ENCODE data around the gene INF2. TPM values are rescaled to one million over a fixed set of nuclear protein-coding genes. Genes with fewer than 3 reads are reported as not detected.

Gene INF2
- total RNA-seq, 1 donor from 2014 or later = 93.8 TPM

GRCh38 chr14:104718871-104719270 is 29.5 kb downstream of the INF2 start:
- DNase-seq (ENCODE audit: low spot score) = no peak
- peaks cover 15% of the 10 kb centered on the region for H3K36me3 Mint-ChIP-seq (ENCODE audit: low read depth)
- H3K4me1 Mint-ChIP-seq (ENCODE audit: low read depth) = no peaks in the 10 kb centered on the region
- H3K4me3 Mint-ChIP-seq (ENCODE audit: low read depth) = no peak overlapping the region
- no peaks in the 10 kb centered on the region for H3K27me3 Mint-ChIP-seq (ENCODE audit: low read depth)
- H3K9me3 Mint-ChIP-seq = no peaks in the 10 kb centered on the region
- no peak overlapping the region for H3K27ac Mint-ChIP-seq
- intact Hi-C loops (cut with micrococcal nuclease) = no loop called here

- Mint-ChIP-seq H3K36me3 (ENCODE audit: low read depth) (peaks cover 10% of the 10 kb centered on the region), H3K9me3 (no peaks in the 10 kb centered on the region), H3K27ac (no peak overlapping the region), H3K4me1 (ENCODE audit: low read depth) (no peaks in the 10 kb centered on the region), H3K27me3 (ENCODE audit: low read depth) (no peaks in the 10 kb centered on the region), H3K4me3 (ENCODE audit: low read depth) (no peak overlapping the region)
- intact Hi-C loops (cut with micrococcal nuclease) = no loop called here
- no peak for DNase-seq (ENCODE audit: low spot score)
These were observed 29.9 kb downstream of the INF2 start for GRCh38 chr14:104719343-104719742.

GRCh38 chr14:104721505-104722431 is 32.4 kb downstream of the INF2 start:
- Mint-ChIP-seq H3K27ac (no peak overlapping the region), H3K27me3 (ENCODE audit: low read depth) (no peaks in the 10 kb centered on the region), H3K4me1 (ENCODE audit: low read depth) (no peaks in the 10 kb centered on the region), H3K36me3 (ENCODE audit: low read depth) (peaks cover 5% of the 10 kb centered on the region), H3K4me3 (ENCODE audit: low read depth) (no peak overlapping the region), H3K9me3 (no peaks in the 10 kb centered on the region)
- DNase-seq (ENCODE audit: low spot score) = no peak
- intact Hi-C loops (cut with micrococcal nuclease) = no loop called here

- Mint-ChIP-seq H3K27me3 (ENCODE audit: low read depth) (no peaks in the 10 kb centered on the region), H3K27ac (no peak overlapping the region), H3K36me3 (ENCODE audit: low read depth) (peaks cover 5% of the 10 kb centered on the region), H3K4me1 (ENCODE audit: low read depth) (no peaks in the 10 kb centered on the region), H3K9me3 (no peaks in the 10 kb centered on the region), H3K4me3 (ENCODE audit: low read depth) (no peak overlapping the region)
- intact Hi-C loops (cut with micrococcal nuclease) = no loop called here
- no peak for DNase-seq (ENCODE audit: low spot score)
These were observed 33.7 kb downstream of the INF2 start for GRCh38 chr14:104722938-104723650.

GRCh38 chr14:104723651-104724406 is 34.4 kb downstream of the INF2 start, which contains the start of gene ADSS1:
ADSS1 (plus strand) TSS chr14:104724229; CDS start chr14:104724271, 42 bp downstream.
- H3K27me3 Mint-ChIP-seq (ENCODE audit: low read depth) = no peaks in the 10 kb centered on the region
- peak within 1 kb of the TSS; percentile 58 for H3K4me3 Mint-ChIP-seq (ENCODE audit: low read depth)
- peak; percentile 54 for DNase-seq (ENCODE audit: low spot score)
- H3K27ac Mint-ChIP-seq = no peak within 1 kb of the TSS
- no peaks in the 10 kb centered on the region for H3K9me3 Mint-ChIP-seq
- H3K36me3 Mint-ChIP-seq (ENCODE audit: low read depth) = peaks cover 5% of the 10 kb centered on the region
- intact Hi-C loops (cut with micrococcal nuclease) = loop anchor here (2.0 kb wide), 1 partner anchor 29 kb away; the partner anchor contains the start of gene SIVA1
- H3K4me1 Mint-ChIP-seq (ENCODE audit: low read depth) = no peaks in the 10 kb centered on the region

GRCh38 chr14:104724407-104724980 is 35.1 kb downstream of the INF2 start:
- intact Hi-C loops (cut with micrococcal nuclease) = loop anchor here (2.0 kb wide), 1 partner anchor 28 kb away; the partner anchor contains the start of gene SIVA1
- Mint-ChIP-seq H3K36me3 (ENCODE audit: low read depth) (peaks cover 5% of the 10 kb centered on the region), H3K9me3 (no peaks in the 10 kb centered on the region), H3K4me1 (ENCODE audit: low read depth) (no peaks in the 10 kb centered on the region), H3K27ac (no peak overlapping the region), H3K27me3 (ENCODE audit: low read depth) (no peaks in the 10 kb centered on the region), H3K4me3 (ENCODE audit: low read depth) (peak overlapping the region; percentile 55)
- no peak for DNase-seq (ENCODE audit: low spot score)

GRCh38 chr14:104724981-104725771 is 35.8 kb downstream of the INF2 start:
- H3K36me3 Mint-ChIP-seq (ENCODE audit: low read depth) = no peaks in the 10 kb centered on the region
- intact Hi-C loops (cut with micrococcal nuclease) = loop anchor here (2.0 kb wide), 1 partner anchor 28 kb away; the partner anchor contains the start of gene SIVA1
- H3K4me3 Mint-ChIP-seq (ENCODE audit: low read depth) = peak overlapping the region; percentile 55
- H3K4me1 Mint-ChIP-seq (ENCODE audit: low read depth) = no peaks in the 10 kb centered on the region
- H3K27me3 Mint-ChIP-seq (ENCODE audit: low read depth) = no peaks in the 10 kb centered on the region
- no peak overlapping the region for H3K27ac Mint-ChIP-seq
- no peak for DNase-seq (ENCODE audit: low spot score)
- H3K9me3 Mint-ChIP-seq = no peaks in the 10 kb centered on the region

- Mint-ChIP-seq H3K4me1 (ENCODE audit: low read depth) (no peaks in the 10 kb centered on the region), H3K27me3 (ENCODE audit: low read depth) (no peaks in the 10 kb centered on the region), H3K36me3 (ENCODE audit: low read depth) (no peaks in the 10 kb centered on the region), H3K4me3 (ENCODE audit: low read depth) (peak overlapping the region; percentile 5), H3K9me3 (no peaks in the 10 kb centered on the region), H3K27ac (no peak overlapping the region)
- DNase-seq (ENCODE audit: low spot score) = no peak
- intact Hi-C loops (cut with micrococcal nuclease) = loop anchor here (2.0 kb wide), 1 partner anchor 27 kb away; the partner anchor contains the start of gene SIVA1
These were observed 36.5 kb downstream of the INF2 start for GRCh38 chr14:104725772-104726548.

- H3K4me3 Mint-ChIP-seq (ENCODE audit: low read depth) = peak overlapping the region; percentile 5
- no peaks in the 10 kb centered on the region for H3K9me3 Mint-ChIP-seq
- no peak overlapping the region for H3K27ac Mint-ChIP-seq
- no peaks in the 10 kb centered on the region for H3K36me3 Mint-ChIP-seq (ENCODE audit: low read depth)
- H3K27me3 Mint-ChIP-seq (ENCODE audit: low read depth) = no peaks in the 10 kb centered on the region
- DNase-seq (ENCODE audit: low spot score) = no peak
- H3K4me1 Mint-ChIP-seq (ENCODE audit: low read depth) = no peaks in the 10 kb centered on the region
- intact Hi-C loops (cut with micrococcal nuclease) = no loop called here
These were observed 37.4 kb downstream of the INF2 start for GRCh38 chr14:104726600-104727451.

- Mint-ChIP-seq H3K36me3 (ENCODE audit: low read depth) (no peaks in the 10 kb centered on the region), H3K4me1 (ENCODE audit: low read depth) (no peaks in the 10 kb centered on the region), H3K9me3 (no peaks in the 10 kb centered on the region), H3K27me3 (ENCODE audit: low read depth) (no peaks in the 10 kb centered on the region), H3K4me3 (ENCODE audit: low read depth) (no peak overlapping the region), H3K27ac (no peak overlapping the region)
- DNase-seq (ENCODE audit: low spot score) = no peak
- intact Hi-C loops (cut with micrococcal nuclease) = no loop called here
These were observed 39.2 kb downstream of the INF2 start for GRCh38 chr14:104728631-104729030.

Measured in activated T-helper 2 cell treated with anti-CD3 and anti-CD28 coated beads, Interferon-gamma antibody, Interleukin-2, Interleukin-4, amounts not matched to agents 10 μg/mL and 5 μg/mL and 100 μg/mL, durations not matched to agents 14 hours and 24 hours and 36 hours (primary cell).